Smooth muscle cell (in vitro differentiated cells): Measurements from ENCODE around the gene KRT79. TPM values are rescaled to one million over a fixed set of nuclear protein-coding genes. Genes with fewer than 3 reads are reported as not detected.

Experiments
- DNase-seq: peaks from one replicate; lab custom pipeline; 2025; ENCODE audit not compliant: unreplicated experiment; lab: John Stamatoyannopoulos, UW
- H2AFZ ChIP-seq: fragments of 200-600 bp; sonication (generic); 2 replicates; pipeline ENCODE4 v1.6.0; 2016; ENCODE audit warnings: antibody characterized with exemption, low read depth, mild to moderate bottlenecking
- H3F3A ChIP-seq: fragments of 200-600 bp; sonication (generic); 2 replicates; pipeline ENCODE4 v1.6.0; 2017; ENCODE audit warnings: antibody characterized with exemption, low read depth
- H3K27ac ChIP-seq: fragments of 200-600 bp; sonication (generic); 2 replicates; pipeline ENCODE4 v1.5.1; 2016; ENCODE audit warnings: low read depth, mild to moderate bottlenecking
- H3K27me3 ChIP-seq: fragments of 200-600 bp; sonication (generic); 2 replicates; pipeline ENCODE4 v1.6.1; 2016; ENCODE audit warnings: low read depth, mild to moderate bottlenecking
- H3K36me3 ChIP-seq: fragments of 200-600 bp; sonication (generic); 2 replicates; pipeline ENCODE4 v1.5.1; 2016; ENCODE audit warnings: low read depth
- H3K4me1 ChIP-seq: fragments of 200-600 bp; sonication (generic); 2 replicates; pipeline ENCODE4 v1.5.1; 2016; ENCODE audit warnings: low read depth
- H3K4me2 ChIP-seq: fragments of 200-600 bp; sonication (generic); 2 replicates; pipeline ENCODE4 v1.6.0; 2016; ENCODE audit warnings: mild to moderate bottlenecking
- H3K4me3 ChIP-seq: fragments of 200-600 bp; sonication (generic); 2 replicates; pipeline ENCODE4 v1.5.1; 2016; ENCODE audit warnings: mild to moderate bottlenecking
- H3K79me2 ChIP-seq: fragments of 200-600 bp; sonication (generic); 2 replicates; pipeline ENCODE4 v1.6.0; 2016; ENCODE audit warnings: low read depth, mild to moderate bottlenecking
- H3K9ac ChIP-seq: fragments of 200-600 bp; sonication (generic); 2 replicates; pipeline ENCODE4 v1.6.0; 2016; ENCODE audit warnings: low read depth
- H3K9me3 ChIP-seq: fragments of 200-600 bp; sonication (generic); replicated peaks from 2 replicates; pipeline ENCODE4 v1.5.1; 2016; ENCODE audit warnings: low read depth
- H4K20me1 ChIP-seq: fragments of 200-600 bp; sonication (generic); 2 replicates; pipeline ENCODE4 v1.6.0; 2016; ENCODE audit warnings: low read depth
- WGBS: methylation state at CpG from one replicate; pipeline ENCODE4 v1.1.7; 2016; ENCODE audit warnings: low lambda C conversion rate; 5-methylcytosine and 5-hydroxymethylcytosine counted together
- polyA plus RNA-seq: library from polyadenylated mRNA; unstranded; fragments of >200 nt; fragmentation: Nextera tagmentation; extraction: Ambion mirVana; gene quantifications from 2 replicates; pipeline ENCODE4 v1.2.1, GENCODE V29; 2016
- total RNA-seq: library from RNA; depleted of rRNA; stranded (reverse); fragments of >200 nt; gene quantifications from 2 replicates; pipeline ENCODE4 v1.2.3, GENCODE V29; 2014
- TF ChIP-seq, protein P1 (sequence below): fragments of 200-600 bp; sonication (generic); IDR thresholded peaks from 2 replicates; pipeline ENCODE4 v1.5.1; 2017; ENCODE audit warnings: borderline replicate concordance, mild to moderate bottlenecking, antibody characterized with exemption; ENCODE audit not compliant: insufficient read depth, poor library complexity, severe bottlenecking

Gene KRT79
- total and polyA plus RNA-seq, 2 experiments from 2014 or later, result 3.4 to 4.1 TPM

- Histone ChIP-seq H3K9ac (no peak overlapping the region), H3K4me1 (no peaks in the 10 kb centered on the region), H3K27ac (no peak overlapping the region), H3F3A (no peaks in the 10 kb centered on the region), H3K9me3 (no peaks in the 10 kb centered on the region), H4K20me1 (no peaks in the 10 kb centered on the region), H3K4me2 (no peak overlapping the region), H3K36me3 (no peaks in the 10 kb centered on the region), H3K27me3 (no peaks in the 10 kb centered on the region), H3K79me2 (no peaks in the 10 kb centered on the region), H2AFZ (no peak overlapping the region), H3K4me3 (no peak overlapping the region)
- TF ChIP-seq, protein P1, sequence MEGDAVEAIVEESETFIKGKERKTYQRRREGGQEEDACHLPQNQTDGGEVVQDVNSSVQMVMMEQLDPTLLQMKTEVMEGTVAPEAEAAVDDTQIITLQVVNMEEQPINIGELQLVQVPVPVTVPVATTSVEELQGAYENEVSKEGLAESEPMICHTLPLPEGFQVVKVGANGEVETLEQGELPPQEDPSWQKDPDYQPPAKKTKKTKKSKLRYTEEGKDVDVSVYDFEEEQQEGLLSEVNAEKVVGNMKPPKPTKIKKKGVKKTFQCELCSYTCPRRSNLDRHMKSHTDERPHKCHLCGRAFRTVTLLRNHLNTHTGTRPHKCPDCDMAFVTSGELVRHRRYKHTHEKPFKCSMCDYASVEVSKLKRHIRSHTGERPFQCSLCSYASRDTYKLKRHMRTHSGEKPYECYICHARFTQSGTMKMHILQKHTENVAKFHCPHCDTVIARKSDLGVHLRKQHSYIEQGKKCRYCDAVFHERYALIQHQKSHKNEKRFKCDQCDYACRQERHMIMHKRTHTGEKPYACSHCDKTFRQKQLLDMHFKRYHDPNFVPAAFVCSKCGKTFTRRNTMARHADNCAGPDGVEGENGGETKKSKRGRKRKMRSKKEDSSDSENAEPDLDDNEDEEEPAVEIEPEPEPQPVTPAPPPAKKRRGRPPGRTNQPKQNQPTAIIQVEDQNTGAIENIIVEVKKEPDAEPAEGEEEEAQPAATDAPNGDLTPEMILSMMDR, result no peak
- 73% methylated on average over 19 of the region's 19 CpGs for WGBS
- DNase-seq, result no peak
Observed at GRCh38 chr12:52790427-52791270, 43.5 kb downstream of the KRT79 start.

GRCh38 chr12:52789637-52790426, 44.3 kb downstream of the KRT79 start:
- 91% methylated on average over 39 of the region's 50 CpGs for WGBS

DNA sequence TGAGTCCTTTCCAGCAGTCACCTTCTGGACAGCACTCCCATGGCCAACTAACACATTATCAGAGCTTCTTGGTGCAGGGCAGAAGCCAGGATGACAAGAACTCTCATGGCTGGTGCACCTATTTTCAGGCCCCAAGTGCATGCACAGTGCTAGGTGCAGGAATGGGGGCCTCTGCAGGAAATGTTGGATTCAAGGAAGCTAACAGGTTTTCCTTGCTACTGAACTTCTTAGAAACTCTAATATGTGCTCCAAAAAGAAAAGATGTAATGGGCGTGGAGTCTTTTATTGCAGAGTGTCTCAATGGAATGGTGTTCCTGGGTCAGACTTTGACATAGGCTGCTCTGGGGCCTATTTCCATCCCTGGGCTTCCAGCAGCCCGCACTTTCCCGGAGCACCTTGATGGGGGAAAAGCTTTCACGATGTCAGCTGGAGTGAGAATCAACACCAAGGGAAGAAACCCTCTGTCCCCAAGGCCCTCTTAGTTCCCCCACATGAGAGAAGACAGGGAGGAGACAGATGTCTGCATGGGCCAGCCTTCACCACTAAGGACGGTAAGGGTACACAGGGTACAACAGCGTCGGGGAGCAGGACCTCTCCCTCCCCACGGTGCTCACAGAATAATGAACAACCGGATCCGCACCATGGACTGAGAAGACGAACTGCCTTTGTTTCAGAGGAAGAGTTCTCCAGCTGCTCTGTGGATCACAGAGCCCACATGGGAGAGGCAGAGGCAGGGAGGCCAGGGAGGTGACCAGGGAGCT, 45.1 kb downstream of the KRT79 start:
- Histone ChIP-seq H3K27ac (no peak overlapping the region), H3K27me3 (no peaks in the 10 kb centered on the region), H3K4me1 (no peaks in the 10 kb centered on the region)

More at GRCh38 chr12:52789637-52790426, 44.3 kb downstream of the KRT79 start:
- DNase-seq, result no peak
- Histone ChIP-seq H3K4me2 (no peak overlapping the region), H2AFZ (no peak overlapping the region), H4K20me1 (no peaks in the 10 kb centered on the region), H3K9me3 (no peaks in the 10 kb centered on the region), H3K36me3 (no peaks in the 10 kb centered on the region), H3K27ac (no peak overlapping the region), H3K4me1 (no peaks in the 10 kb centered on the region), H3K79me2 (no peaks in the 10 kb centered on the region), H3K4me3 (no peak overlapping the region), H3K9ac (no peak overlapping the region), H3F3A (no peaks in the 10 kb centered on the region), H3K27me3 (no peaks in the 10 kb centered on the region)
- TF ChIP-seq, protein P1, result no peak

More for the DNA sequence above, 45.1 kb downstream of the KRT79 start:
- no peak overlapping the region for H2AFZ ChIP-seq
- TF ChIP-seq, protein P1, result no peak
- no peaks in the 10 kb centered on the region for H3F3A ChIP-seq
- WGBS, result 94% methylated on average over 11 of the region's 11 CpGs
- H3K9me3 ChIP-seq, result no peaks in the 10 kb centered on the region
- H3K9ac ChIP-seq, result no peak overlapping the region
- no peaks in the 10 kb centered on the region for H3K36me3 ChIP-seq
- no peaks in the 10 kb centered on the region for H3K79me2 ChIP-seq
- no peak overlapping the region for H3K4me2 ChIP-seq
- no peak overlapping the region for H3K4me3 ChIP-seq
- H4K20me1 ChIP-seq, result no peaks in the 10 kb centered on the region
- DNase-seq, result no peak
